SU-DHL-6 (cell line): ENCODE results near the gene SLC24A3.

Experiments
- H2AFZ ChIP-seq: fragments of 200-600 bp; sonication (generic); 2 replicates; pipeline ENCODE4 v1.6.1; 2014; ENCODE audit warnings: low read depth, mild to moderate bottlenecking, moderate library complexity, mixed read lengths, antibody characterized with exemption, low read length; ENCODE audit not compliant: severe bottlenecking
- H3F3A ChIP-seq: fragments of 200-600 bp; shearing (Covaris generic); 2 replicates; pipeline ENCODE4 v1.6.0; 2016; ENCODE audit warnings: antibody characterized with exemption, mild to moderate bottlenecking; ENCODE audit not compliant: insufficient read depth
- H3K27ac ChIP-seq: fragments of 200-600 bp; sonication (generic); 2 replicates; pipeline ENCODE4 v1.5.1; 2016; ENCODE audit warnings: low read depth, mild to moderate bottlenecking, low read length, moderate library complexity, mixed read lengths
- H3K27me3 ChIP-seq: fragments of 200-600 bp; sonication (generic), shearing (Covaris generic); 2 replicates; pipeline ENCODE4 v1.6.0; 2014; ENCODE audit warnings: mild to moderate bottlenecking, low read length
- H3K36me3 ChIP-seq: fragments of 200-600 bp; sonication (generic); 2 replicates; pipeline ENCODE4 v1.6.1; 2014; ENCODE audit warnings: mild to moderate bottlenecking, low read length, mixed read lengths
- H3K4me2 ChIP-seq: fragments of 300-600, 200-600 bp; shearing (Covaris generic), sonication (generic); 2 replicates; pipeline ENCODE4 v1.6.0; 2014; ENCODE audit warnings: low read length, low read depth, mild to moderate bottlenecking; ENCODE audit not compliant: poor library complexity, severe bottlenecking
- H3K4me3 ChIP-seq: fragments of 200-600 bp; sonication (generic); 2 replicates; pipeline ENCODE4 v1.5.1; 2014; ENCODE audit warnings: antibody characterized with exemption, low read length, mild to moderate bottlenecking, mixed read lengths; ENCODE audit not compliant: insufficient read depth, poor library complexity, severe bottlenecking
- H3K79me2 ChIP-seq: fragments of 200-600 bp; sonication (generic); 2 replicates; pipeline ENCODE4 v1.6.1; 2014; ENCODE audit warnings: mild to moderate bottlenecking, low read length, moderate library complexity; ENCODE audit not compliant: insufficient read depth
- H3K9ac ChIP-seq: fragments of 200-600 bp; sonication (generic); 2 replicates; pipeline ENCODE4 v1.7.0; 2014; ENCODE audit warnings: mild to moderate bottlenecking, low read length
- H3K9me2 ChIP-seq: fragments of 200-600 bp; sonication (generic); replicated peaks from 2 replicates; pipeline ENCODE4 v1.6.1; 2014; ENCODE audit warnings: low read length; ENCODE audit not compliant: insufficient read depth
- H3K9me3 ChIP-seq: fragments of 200-600 bp; sonication (generic); 2 replicates; pipeline ENCODE4 v1.6.1; 2014; ENCODE audit warnings: low read length, mixed read lengths; ENCODE audit not compliant: insufficient read depth
- H4K20me1 ChIP-seq: fragments of 200-600 bp; sonication (generic); 2 replicates; pipeline ENCODE4 v1.6.1; 2014; ENCODE audit warnings: low read depth, mild to moderate bottlenecking, antibody characterized with exemption, low read length, moderate library complexity, mixed read lengths
- EZH2phosphoT487 ChIP-seq: fragments of 200-600 bp; sonication (generic), shearing (Covaris generic); conservative IDR thresholded peaks from 2 replicates; pipeline ENCODE4 v1.6.1; 2018; ENCODE audit warnings: mild to moderate bottlenecking, antibody characterized with exemption, low read length, moderate library complexity, mixed read lengths
- TF ChIP-seq, protein P1 (sequence below): fragments of 200-600 bp; sonication (generic); IDR thresholded peaks from one replicate; pipeline ENCODE4 v1.5.1; 2017; ENCODE audit warnings: antibody characterized with exemption, mild to moderate bottlenecking, low read length, moderate library complexity; ENCODE audit not compliant: insufficient read depth, poor library complexity, severe bottlenecking

Gene SLC24A3

DNA sequence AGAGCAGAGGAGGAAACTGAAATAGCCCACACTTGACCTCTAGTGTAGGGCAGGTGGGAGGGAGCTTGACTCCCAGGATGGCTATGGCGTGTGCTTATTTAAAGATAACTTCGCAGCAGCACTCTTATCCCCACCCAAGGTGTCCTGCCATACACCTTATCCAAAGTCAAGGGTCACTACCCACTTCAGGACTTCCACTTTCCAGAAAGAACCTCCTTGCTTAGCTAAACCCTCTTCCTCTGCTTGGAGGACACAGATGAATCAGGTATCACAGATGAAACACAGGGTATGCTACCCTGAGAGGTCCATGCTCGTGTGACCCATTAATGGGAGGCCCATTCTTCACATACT, 547.9 kb downstream of the SLC24A3 start:
- Histone ChIP-seq H2AFZ (no peak overlapping the region), H3K9ac (no peak overlapping the region), H3K27me3 (no peaks in the 10 kb centered on the region), H3K27ac (no peak overlapping the region), H3K36me3 (no peaks in the 10 kb centered on the region), H3K4me2 (no peak overlapping the region), H3K9me3 (no peaks in the 10 kb centered on the region), H4K20me1 (no peaks in the 10 kb centered on the region), H3K4me3 (no peak overlapping the region), H3K9me2 (no peaks in the 10 kb centered on the region), H3K79me2 (no peaks in the 10 kb centered on the region), H3F3A (no peaks in the 10 kb centered on the region)
- TF ChIP-seq, protein P1, sequence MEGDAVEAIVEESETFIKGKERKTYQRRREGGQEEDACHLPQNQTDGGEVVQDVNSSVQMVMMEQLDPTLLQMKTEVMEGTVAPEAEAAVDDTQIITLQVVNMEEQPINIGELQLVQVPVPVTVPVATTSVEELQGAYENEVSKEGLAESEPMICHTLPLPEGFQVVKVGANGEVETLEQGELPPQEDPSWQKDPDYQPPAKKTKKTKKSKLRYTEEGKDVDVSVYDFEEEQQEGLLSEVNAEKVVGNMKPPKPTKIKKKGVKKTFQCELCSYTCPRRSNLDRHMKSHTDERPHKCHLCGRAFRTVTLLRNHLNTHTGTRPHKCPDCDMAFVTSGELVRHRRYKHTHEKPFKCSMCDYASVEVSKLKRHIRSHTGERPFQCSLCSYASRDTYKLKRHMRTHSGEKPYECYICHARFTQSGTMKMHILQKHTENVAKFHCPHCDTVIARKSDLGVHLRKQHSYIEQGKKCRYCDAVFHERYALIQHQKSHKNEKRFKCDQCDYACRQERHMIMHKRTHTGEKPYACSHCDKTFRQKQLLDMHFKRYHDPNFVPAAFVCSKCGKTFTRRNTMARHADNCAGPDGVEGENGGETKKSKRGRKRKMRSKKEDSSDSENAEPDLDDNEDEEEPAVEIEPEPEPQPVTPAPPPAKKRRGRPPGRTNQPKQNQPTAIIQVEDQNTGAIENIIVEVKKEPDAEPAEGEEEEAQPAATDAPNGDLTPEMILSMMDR, result no peak
- no peak for TF ChIP-seq EZH2phosphoT487

DNA sequence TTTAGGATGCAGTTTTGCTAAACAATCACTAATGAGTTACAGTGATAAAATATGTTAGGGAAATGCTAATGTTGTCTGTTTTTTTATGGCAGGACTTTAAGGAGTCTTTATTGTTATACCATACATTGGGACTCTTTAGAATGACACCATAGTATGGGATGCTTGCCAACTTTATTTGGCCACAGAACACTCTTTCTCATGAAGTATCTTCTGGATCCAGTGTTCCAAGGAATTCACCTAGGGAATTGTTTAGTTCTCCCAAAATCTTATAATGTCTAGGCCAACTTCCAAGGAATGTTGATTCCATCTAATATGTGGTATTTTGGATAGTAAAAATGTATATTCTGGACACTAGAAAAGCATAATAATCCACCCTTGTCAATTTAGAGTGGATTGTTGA, 548.9 kb downstream of the SLC24A3 start:
- Histone ChIP-seq H2AFZ (no peak overlapping the region), H4K20me1 (no peaks in the 10 kb centered on the region), H3K4me3 (no peak overlapping the region), H3K9me2 (no peaks in the 10 kb centered on the region), H3K4me2 (no peak overlapping the region), H3K79me2 (no peaks in the 10 kb centered on the region), H3K9ac (no peak overlapping the region), H3K27me3 (no peaks in the 10 kb centered on the region), H3K9me3 (no peaks in the 10 kb centered on the region), H3F3A (no peaks in the 10 kb centered on the region), H3K27ac (no peak overlapping the region), H3K36me3 (no peaks in the 10 kb centered on the region)
- TF ChIP-seq, protein P1, result no peak
- no peak for TF ChIP-seq EZH2phosphoT487

DNA sequence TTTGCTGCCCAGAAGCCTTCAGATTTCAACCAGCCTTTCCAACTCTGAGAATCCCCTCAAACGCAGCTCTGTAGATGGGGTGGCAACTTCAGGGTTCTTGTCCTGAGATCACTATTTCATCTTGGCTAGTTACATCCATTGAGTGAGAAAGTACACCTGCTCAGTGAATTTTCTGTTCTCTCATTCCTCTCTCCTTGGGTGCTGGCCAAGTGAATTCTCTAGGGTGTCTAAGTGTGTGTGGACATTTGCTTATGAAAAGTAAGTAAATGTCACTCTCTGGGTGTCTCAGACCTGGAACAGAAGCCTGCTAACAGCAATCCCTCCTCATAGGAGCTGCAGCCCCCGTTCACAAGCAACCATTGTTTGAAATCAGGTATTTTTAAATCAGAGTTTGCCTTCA, 549.4 kb downstream of the SLC24A3 start:
- no peaks in the 10 kb centered on the region for H3K9me2 ChIP-seq
- H4K20me1 ChIP-seq, result no peaks in the 10 kb centered on the region
- no peaks in the 10 kb centered on the region for H3K36me3 ChIP-seq
- no peak overlapping the region for H3K4me2 ChIP-seq
- no peak overlapping the region for H3K4me3 ChIP-seq
- H3F3A ChIP-seq, result no peaks in the 10 kb centered on the region
- no peaks in the 10 kb centered on the region for H3K27me3 ChIP-seq
- H3K79me2 ChIP-seq, result no peaks in the 10 kb centered on the region
- TF ChIP-seq EZH2phosphoT487, result no peak
- TF ChIP-seq, protein P1, result no peak
- H3K9ac ChIP-seq, result no peak overlapping the region
- no peak overlapping the region for H3K27ac ChIP-seq
- no peaks in the 10 kb centered on the region for H3K9me3 ChIP-seq
- H2AFZ ChIP-seq, result no peak overlapping the region

DNA sequence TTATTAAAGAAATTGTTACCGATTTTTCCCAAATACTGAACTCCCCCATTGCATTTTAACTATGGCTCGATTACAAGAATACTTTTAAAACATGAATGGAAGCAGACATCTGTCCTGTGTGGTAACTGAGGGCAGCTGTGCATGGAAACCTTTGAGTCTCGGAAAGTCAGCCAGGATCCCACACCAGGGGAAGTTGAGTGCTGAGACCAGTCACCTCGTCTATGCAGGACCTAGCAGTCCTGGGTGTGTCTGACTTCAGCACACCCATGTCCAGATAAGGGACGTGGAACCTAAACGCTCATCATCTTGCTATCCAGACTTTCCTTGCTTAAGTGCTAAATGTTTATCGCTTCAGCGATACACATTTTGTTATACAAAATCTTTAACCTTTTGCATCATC, 551.8 kb downstream of the SLC24A3 start:
- Histone ChIP-seq H3K9me3 (no peaks in the 10 kb centered on the region), H4K20me1 (no peaks in the 10 kb centered on the region), H2AFZ (no peak overlapping the region), H3K79me2 (no peaks in the 10 kb centered on the region), H3F3A (no peaks in the 10 kb centered on the region), H3K4me2 (no peak overlapping the region), H3K9ac (no peak overlapping the region), H3K27ac (no peak overlapping the region), H3K4me3 (no peak overlapping the region), H3K27me3 (no peaks in the 10 kb centered on the region), H3K36me3 (no peaks in the 10 kb centered on the region), H3K9me2 (no peaks in the 10 kb centered on the region)
- no peak for TF ChIP-seq EZH2phosphoT487
- TF ChIP-seq, protein P1, result no peak
